SK-N-MC (cell line): ENCODE results near the gene PDF.

Experiments used
- EZH2 ChIP-seq: fragments of 200-600 bp; sonication (generic); IDR thresholded peaks from one replicate; pipeline ENCODE4 v1.6.1; 2017; ENCODE audit warnings: antibody characterized with exemption
- POLR2AphosphoS5 ChIP-seq: IDR thresholded peaks from 2 replicates; pipeline ENCODE4 v1.6.1; 2012; ENCODE audit warnings: mild to moderate bottlenecking, low read depth, low read length, borderline replicate concordance

- TF ChIP-seq POLR2AphosphoS5 (no peak), EZH2 (no peak)
Observed at GRCh38 chr16:69302301-69302700, 28.1 kb downstream of the PDF start.
